Activated naive CD8-positive, alpha-beta T cell (primary cell): ENCODE data around the gene SMIM44.

Experiments
- H3K27ac Mint-ChIP-seq: one replicate; pipeline ENCODE4 v1.8.0; 2021; ENCODE audit warnings: mixed read lengths
- H3K27me3 Mint-ChIP-seq: one replicate; pipeline ENCODE4 v1.8.0; 2021; ENCODE audit warnings: mixed read lengths
- H3K36me3 Mint-ChIP-seq: one replicate; pipeline ENCODE4 v1.8.0; 2021; ENCODE audit warnings: mixed read lengths
- H3K4me1 Mint-ChIP-seq: one replicate; pipeline ENCODE4 v1.8.0; 2021; ENCODE audit warnings: low read depth, mixed read lengths
- H3K4me3 Mint-ChIP-seq: one replicate; pipeline ENCODE4 v1.8.0; 2021; ENCODE audit warnings: mild to moderate bottlenecking, mixed read lengths
- H3K9me3 Mint-ChIP-seq: one replicate; pipeline ENCODE4 v1.8.0; 2021; ENCODE audit warnings: low read depth, mixed read lengths

Gene SMIM44

DNA sequence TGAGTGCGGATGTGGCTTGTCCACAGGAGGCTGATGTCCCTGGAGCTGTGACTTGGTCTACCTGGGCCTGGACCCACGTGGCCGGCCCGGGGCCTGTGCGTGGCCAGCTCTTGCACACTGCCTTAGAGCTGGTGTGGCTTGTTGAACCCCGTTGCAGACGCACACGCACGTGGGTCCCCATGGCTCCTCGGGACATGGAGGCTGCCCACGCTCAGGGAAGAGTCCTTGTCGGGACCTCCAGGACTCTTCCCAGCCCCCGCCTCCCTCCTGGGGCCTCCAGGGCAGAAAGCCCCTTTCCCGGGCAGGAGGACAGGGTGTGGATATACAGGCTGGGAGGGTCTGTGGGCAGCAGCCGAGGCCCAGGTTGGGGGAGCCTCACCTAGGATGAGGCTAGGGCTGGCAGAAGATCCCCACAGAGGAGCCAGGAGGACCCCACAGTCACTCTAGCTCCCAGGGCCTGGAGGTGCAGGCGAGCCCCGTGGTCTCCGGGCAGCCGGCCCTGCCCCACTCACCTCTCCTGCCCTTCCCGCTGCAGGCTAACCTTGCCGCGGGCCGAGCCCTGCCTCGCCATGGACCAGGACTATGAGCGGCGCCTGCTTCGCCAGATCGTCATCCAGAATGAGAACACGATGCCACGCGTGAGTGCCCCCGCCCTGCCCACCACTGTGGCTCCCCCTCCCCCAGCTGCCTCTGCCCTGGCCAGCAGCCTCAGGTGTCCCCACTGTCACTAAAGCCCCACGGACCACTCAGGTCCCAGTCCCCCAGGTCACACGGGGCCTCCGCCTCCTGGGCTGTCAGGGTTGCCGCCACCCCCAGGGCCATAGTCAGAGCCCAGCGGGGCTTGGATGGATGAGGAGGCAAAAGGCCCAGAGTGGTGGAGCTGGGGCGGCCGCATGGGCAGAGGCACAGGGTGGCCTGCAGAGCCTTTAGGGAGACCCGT is 39.5 kb upstream of the SMIM44 start:
- no peak overlapping the region for H3K4me3 Mint-ChIP-seq

DNA sequence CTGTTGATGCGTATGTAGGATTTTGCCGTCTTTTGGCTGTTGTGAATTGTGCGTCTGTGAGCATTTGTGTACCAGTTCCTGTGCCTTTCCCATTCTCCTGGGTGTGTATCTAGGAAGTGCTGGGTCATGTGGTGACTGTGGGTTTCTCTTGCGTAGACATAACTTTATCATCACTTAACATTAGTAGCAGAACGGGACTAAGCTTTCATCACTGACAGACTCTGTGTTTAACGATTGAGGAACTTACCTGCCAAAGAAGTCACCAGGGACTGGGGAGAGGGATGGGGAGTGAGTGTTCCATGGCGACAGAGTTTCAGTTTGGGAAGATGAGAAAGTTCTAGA is 37.8 kb upstream of the SMIM44 start:
- peaks cover 17% of the 10 kb centered on the region for H3K4me1 Mint-ChIP-seq
- H3K27me3 Mint-ChIP-seq = no peaks in the 10 kb centered on the region
- H3K4me3 Mint-ChIP-seq = no peak overlapping the region
- H3K27ac Mint-ChIP-seq = no peak overlapping the region
- peaks cover 4% of the 10 kb centered on the region for H3K36me3 Mint-ChIP-seq
- no peaks in the 10 kb centered on the region for H3K9me3 Mint-ChIP-seq

More for the DNA sequence above, 39.5 kb upstream of the SMIM44 start:
- no peaks in the 10 kb centered on the region for H3K27me3 Mint-ChIP-seq
- peaks cover 4% of the 10 kb centered on the region for H3K36me3 Mint-ChIP-seq
- no peaks in the 10 kb centered on the region for H3K9me3 Mint-ChIP-seq
- H3K4me1 Mint-ChIP-seq = peaks cover 10% of the 10 kb centered on the region
- no peak overlapping the region for H3K27ac Mint-ChIP-seq

GRCh38 chr19:3520166-3521103 is 37.2 kb upstream of the SMIM44 start:
- H3K4me3 Mint-ChIP-seq = no peak overlapping the region
- no peak overlapping the region for H3K27ac Mint-ChIP-seq
- peaks cover 22% of the 10 kb centered on the region for H3K4me1 Mint-ChIP-seq
- H3K36me3 Mint-ChIP-seq = peaks cover 4% of the 10 kb centered on the region
- no peaks in the 10 kb centered on the region for H3K9me3 Mint-ChIP-seq
- H3K27me3 Mint-ChIP-seq = no peaks in the 10 kb centered on the region

DNA sequence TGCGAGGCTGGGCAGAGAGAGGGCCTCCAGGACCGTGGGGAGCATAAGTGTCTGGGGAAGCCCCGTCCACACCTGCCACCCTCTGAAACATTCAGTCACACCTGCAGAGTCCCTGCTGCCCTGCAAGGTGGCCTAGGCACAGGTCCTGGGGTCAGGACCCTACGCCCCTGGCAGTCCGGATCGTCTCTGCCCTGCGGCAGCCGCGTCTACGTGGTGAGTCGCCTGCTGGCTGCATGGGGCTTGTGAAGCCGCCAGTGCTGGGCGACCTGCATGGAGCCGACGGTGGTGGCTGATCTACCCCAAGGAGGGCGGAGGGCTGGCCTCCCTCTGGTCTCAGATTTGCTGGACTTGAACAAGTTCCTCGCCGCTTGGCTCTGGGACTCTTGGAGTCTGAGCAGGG is 35.9 kb upstream of the SMIM44 start:
- H3K4me3 Mint-ChIP-seq = no peak overlapping the region
- peaks cover 30% of the 10 kb centered on the region for H3K4me1 Mint-ChIP-seq
- no peaks in the 10 kb centered on the region for H3K9me3 Mint-ChIP-seq
- peaks cover 4% of the 10 kb centered on the region for H3K36me3 Mint-ChIP-seq
- no peak overlapping the region for H3K27ac Mint-ChIP-seq
- no peaks in the 10 kb centered on the region for H3K27me3 Mint-ChIP-seq

DNA sequence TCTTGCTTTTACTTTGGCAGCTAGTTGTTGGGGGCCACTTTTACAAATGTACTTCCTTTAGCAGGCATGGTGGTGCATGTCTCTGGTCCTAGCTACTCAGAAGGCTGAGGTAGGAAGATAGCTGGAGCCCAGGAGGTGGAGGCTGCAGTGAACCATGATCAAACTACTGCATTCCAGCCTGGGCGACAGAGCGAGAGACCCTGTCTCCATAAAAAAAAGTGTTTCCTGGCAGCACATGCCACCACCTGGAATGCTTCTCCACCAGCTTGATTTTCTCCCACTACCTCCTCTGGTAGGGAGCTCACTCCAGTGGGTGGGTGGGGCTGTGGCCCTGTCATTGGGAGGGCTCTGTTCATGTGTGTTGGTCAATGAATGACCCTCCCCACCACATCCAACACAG is 35.4 kb upstream of the SMIM44 start:
- Mint-ChIP-seq H3K4me1 (peaks cover 31% of the 10 kb centered on the region), H3K27me3 (no peaks in the 10 kb centered on the region), H3K27ac (no peak overlapping the region), H3K4me3 (no peak overlapping the region), H3K9me3 (no peaks in the 10 kb centered on the region), H3K36me3 (peaks cover 4% of the 10 kb centered on the region)

GRCh38 chr19:3518255-3518654 is 35.0 kb upstream of the SMIM44 start:
- Mint-ChIP-seq H3K4me1 (peaks cover 31% of the 10 kb centered on the region), H3K4me3 (no peak overlapping the region), H3K27me3 (no peaks in the 10 kb centered on the region), H3K27ac (no peak overlapping the region), H3K36me3 (peaks cover 4% of the 10 kb centered on the region), H3K9me3 (no peaks in the 10 kb centered on the region)

DNA sequence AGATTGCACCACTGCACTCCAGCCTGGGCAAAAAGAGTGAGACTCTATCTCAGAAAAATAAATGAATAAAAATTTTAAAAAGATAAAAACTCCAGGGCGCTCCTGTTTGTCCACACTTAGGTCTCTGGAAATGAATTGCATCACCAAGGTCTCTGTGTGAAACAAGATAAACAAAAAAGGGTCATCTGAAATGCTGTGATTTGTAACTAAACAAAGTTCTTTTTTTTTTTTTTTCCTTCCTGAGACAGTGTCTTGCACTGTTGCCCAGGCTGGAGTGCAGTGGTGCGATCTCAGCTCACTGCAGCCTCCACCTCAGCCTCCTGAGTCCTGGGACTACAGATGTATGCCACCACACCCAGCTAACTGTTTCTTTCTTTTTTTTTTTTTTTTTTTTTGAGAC is 34.4 kb upstream of the SMIM44 start:
- peaks cover 4% of the 10 kb centered on the region for H3K36me3 Mint-ChIP-seq
- no peak overlapping the region for H3K4me3 Mint-ChIP-seq
- H3K27me3 Mint-ChIP-seq = no peaks in the 10 kb centered on the region
- H3K27ac Mint-ChIP-seq = no peak overlapping the region
- no peaks in the 10 kb centered on the region for H3K9me3 Mint-ChIP-seq
- peaks cover 31% of the 10 kb centered on the region for H3K4me1 Mint-ChIP-seq

GRCh38 chr19:3516675-3517207 is 33.5 kb upstream of the SMIM44 start:
- H3K27me3 Mint-ChIP-seq = no peaks in the 10 kb centered on the region
- peaks cover 4% of the 10 kb centered on the region for H3K36me3 Mint-ChIP-seq
- H3K27ac Mint-ChIP-seq = no peak overlapping the region
- H3K9me3 Mint-ChIP-seq = no peaks in the 10 kb centered on the region
- H3K4me3 Mint-ChIP-seq = no peak overlapping the region
- H3K4me1 Mint-ChIP-seq = peaks cover 31% of the 10 kb centered on the region

DNA sequence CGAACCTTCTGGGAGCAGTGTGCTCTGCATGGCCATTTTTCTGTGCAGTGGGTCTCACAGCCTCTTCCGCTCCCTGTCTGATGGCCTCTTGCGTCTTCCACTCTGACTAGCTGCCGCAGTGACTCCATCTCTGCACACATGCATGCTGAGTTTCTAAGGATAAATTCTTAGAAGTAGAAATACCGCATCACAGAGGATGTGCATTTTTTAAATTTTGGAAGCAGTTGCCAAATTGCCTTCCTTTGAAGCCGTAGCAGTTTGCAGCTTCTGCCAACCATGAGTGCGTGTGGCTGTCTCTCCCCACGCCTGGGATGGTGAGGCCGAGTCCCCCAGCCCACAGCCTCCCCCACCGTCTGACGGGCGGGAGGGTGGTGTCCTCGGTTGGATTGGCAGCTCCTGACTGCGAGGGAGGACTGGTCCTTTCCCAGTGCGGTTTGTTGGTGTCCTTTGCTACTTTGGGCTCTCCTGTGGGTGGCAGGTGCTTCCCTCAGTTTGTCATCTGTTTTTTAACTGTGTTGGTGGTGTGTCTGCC is 32.7 kb upstream of the SMIM44 start:
- Mint-ChIP-seq H3K27me3 (no peaks in the 10 kb centered on the region), H3K4me1 (peaks cover 30% of the 10 kb centered on the region), H3K4me3 (no peak overlapping the region), H3K27ac (no peak overlapping the region), H3K36me3 (peaks cover 1% of the 10 kb centered on the region), H3K9me3 (no peaks in the 10 kb centered on the region)

GRCh38 chr19:3514930-3515329 is 31.7 kb upstream of the SMIM44 start:
- Mint-ChIP-seq H3K27ac (no peak overlapping the region), H3K36me3 (no peaks in the 10 kb centered on the region), H3K9me3 (no peaks in the 10 kb centered on the region), H3K4me3 (no peak overlapping the region), H3K4me1 (peaks cover 32% of the 10 kb centered on the region), H3K27me3 (no peaks in the 10 kb centered on the region)

DNA sequence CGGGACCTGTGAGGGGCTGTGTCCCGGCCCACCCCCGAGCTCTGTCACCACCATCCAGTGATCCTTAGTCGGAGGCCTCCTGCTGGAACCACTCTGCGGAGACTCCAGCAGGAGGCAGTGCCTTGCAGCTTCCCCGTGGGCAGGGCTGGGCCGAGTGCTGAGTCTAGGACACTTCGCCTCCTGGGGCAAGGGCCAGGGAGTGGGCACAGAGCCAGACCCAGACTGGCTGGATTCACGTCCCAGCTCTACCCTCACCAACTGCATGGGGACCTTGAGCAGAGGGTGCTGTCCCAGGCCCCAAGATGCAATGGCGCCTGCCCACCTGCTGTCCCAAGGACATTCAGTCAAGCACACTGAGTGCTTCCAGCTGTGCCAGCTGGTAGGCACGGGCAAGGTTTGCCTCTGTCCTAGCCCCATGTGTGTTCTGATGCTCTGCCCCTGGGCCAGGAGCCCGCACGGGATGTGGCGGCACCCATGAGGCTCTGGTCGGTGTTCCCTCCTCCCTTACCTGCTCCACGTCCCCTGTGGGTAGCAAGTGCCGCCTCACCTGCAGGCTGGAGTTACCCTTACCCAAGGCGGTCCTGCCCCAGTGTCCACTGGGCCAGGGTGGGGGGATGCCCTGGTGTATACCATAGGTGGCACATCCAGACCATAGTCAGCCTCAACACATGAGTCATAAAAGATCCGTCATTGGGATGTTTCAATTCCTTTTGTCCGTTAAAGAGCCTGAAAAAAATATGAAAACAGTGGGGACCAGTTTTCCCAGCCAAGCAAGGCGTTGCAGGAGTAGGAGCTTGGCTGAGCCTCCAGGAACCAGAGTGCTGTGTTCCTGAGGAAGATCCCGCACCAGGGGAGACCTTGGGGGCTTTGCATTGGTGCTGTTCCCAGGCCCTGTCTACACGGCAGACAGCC is 30.2 kb upstream of the SMIM44 start:
- no peak overlapping the region for H3K27ac Mint-ChIP-seq
- H3K27me3 Mint-ChIP-seq = no peaks in the 10 kb centered on the region
- H3K9me3 Mint-ChIP-seq = no peaks in the 10 kb centered on the region
- H3K4me3 Mint-ChIP-seq = no peak overlapping the region
- H3K36me3 Mint-ChIP-seq = peaks cover 3% of the 10 kb centered on the region
- peaks cover 43% of the 10 kb centered on the region for H3K4me1 Mint-ChIP-seq

- Mint-ChIP-seq H3K36me3 (peaks cover 3% of the 10 kb centered on the region), H3K9me3 (no peaks in the 10 kb centered on the region), H3K27me3 (no peaks in the 10 kb centered on the region), H3K4me1 (peaks cover 42% of the 10 kb centered on the region), H3K27ac (no peak overlapping the region), H3K4me3 (no peak overlapping the region)
Measured at GRCh38 chr19:3512562-3513228, 29.5 kb upstream of the SMIM44 start.

- Mint-ChIP-seq H3K4me1 (peaks cover 44% of the 10 kb centered on the region), H3K9me3 (no peaks in the 10 kb centered on the region), H3K36me3 (peaks cover 3% of the 10 kb centered on the region), H3K27me3 (no peaks in the 10 kb centered on the region), H3K4me3 (no peak overlapping the region), H3K27ac (no peak overlapping the region)
Measured at GRCh38 chr19:3511506-3512251, 28.4 kb upstream of the SMIM44 start.
